Smooth muscle cell (in vitro differentiated cells): Measurements from ENCODE around the gene ABITRAM. TPM values are rescaled to one million over a fixed set of nuclear protein-coding genes. Genes with fewer than 3 reads are reported as not detected.

Experiments
- DNase-seq: peaks from one replicate; lab custom pipeline; 2025; ENCODE audit not compliant: unreplicated experiment; lab: John Stamatoyannopoulos, UW
- H2AFZ ChIP-seq: fragments of 200-600 bp; sonication (generic); 2 replicates; pipeline ENCODE4 v1.6.0; 2016; ENCODE audit warnings: antibody characterized with exemption, low read depth, mild to moderate bottlenecking
- H3F3A ChIP-seq: fragments of 200-600 bp; sonication (generic); 2 replicates; pipeline ENCODE4 v1.6.0; 2017; ENCODE audit warnings: antibody characterized with exemption, low read depth
- H3K27ac ChIP-seq: fragments of 200-600 bp; sonication (generic); 2 replicates; pipeline ENCODE4 v1.5.1; 2016; ENCODE audit warnings: low read depth, mild to moderate bottlenecking
- H3K27me3 ChIP-seq: fragments of 200-600 bp; sonication (generic); 2 replicates; pipeline ENCODE4 v1.6.1; 2016; ENCODE audit warnings: low read depth, mild to moderate bottlenecking
- H3K36me3 ChIP-seq: fragments of 200-600 bp; sonication (generic); 2 replicates; pipeline ENCODE4 v1.5.1; 2016; ENCODE audit warnings: low read depth
- H3K4me1 ChIP-seq: fragments of 200-600 bp; sonication (generic); 2 replicates; pipeline ENCODE4 v1.5.1; 2016; ENCODE audit warnings: low read depth
- H3K4me2 ChIP-seq: fragments of 200-600 bp; sonication (generic); 2 replicates; pipeline ENCODE4 v1.6.0; 2016; ENCODE audit warnings: mild to moderate bottlenecking
- H3K4me3 ChIP-seq: fragments of 200-600 bp; sonication (generic); 2 replicates; pipeline ENCODE4 v1.5.1; 2016; ENCODE audit warnings: mild to moderate bottlenecking
- H3K79me2 ChIP-seq: fragments of 200-600 bp; sonication (generic); 2 replicates; pipeline ENCODE4 v1.6.0; 2016; ENCODE audit warnings: low read depth, mild to moderate bottlenecking
- H3K9ac ChIP-seq: fragments of 200-600 bp; sonication (generic); 2 replicates; pipeline ENCODE4 v1.6.0; 2016; ENCODE audit warnings: low read depth
- H3K9me3 ChIP-seq: fragments of 200-600 bp; sonication (generic); replicated peaks from 2 replicates; pipeline ENCODE4 v1.5.1; 2016; ENCODE audit warnings: low read depth
- H4K20me1 ChIP-seq: fragments of 200-600 bp; sonication (generic); 2 replicates; pipeline ENCODE4 v1.6.0; 2016; ENCODE audit warnings: low read depth
- WGBS: methylation state at CpG from one replicate; pipeline ENCODE4 v1.1.7; 2016; ENCODE audit warnings: low lambda C conversion rate; 5-methylcytosine and 5-hydroxymethylcytosine counted together
- polyA plus RNA-seq: library from polyadenylated mRNA; unstranded; fragments of >200 nt; fragmentation: Nextera tagmentation; extraction: Ambion mirVana; gene quantifications from 2 replicates; pipeline ENCODE4 v1.2.1, GENCODE V29; 2016
- total RNA-seq: library from RNA; depleted of rRNA; stranded (reverse); fragments of >200 nt; gene quantifications from 2 replicates; pipeline ENCODE4 v1.2.3, GENCODE V29; 2014
- TF ChIP-seq, protein P1 (sequence below): fragments of 200-600 bp; sonication (generic); IDR thresholded peaks from 2 replicates; pipeline ENCODE4 v1.5.1; 2017; ENCODE audit warnings: borderline replicate concordance, mild to moderate bottlenecking, antibody characterized with exemption; ENCODE audit not compliant: insufficient read depth, poor library complexity, severe bottlenecking

Gene ABITRAM
- total and polyA plus RNA-seq, 2 experiments from 2014 or later: 15.6 to 21.9 TPM

DNA sequence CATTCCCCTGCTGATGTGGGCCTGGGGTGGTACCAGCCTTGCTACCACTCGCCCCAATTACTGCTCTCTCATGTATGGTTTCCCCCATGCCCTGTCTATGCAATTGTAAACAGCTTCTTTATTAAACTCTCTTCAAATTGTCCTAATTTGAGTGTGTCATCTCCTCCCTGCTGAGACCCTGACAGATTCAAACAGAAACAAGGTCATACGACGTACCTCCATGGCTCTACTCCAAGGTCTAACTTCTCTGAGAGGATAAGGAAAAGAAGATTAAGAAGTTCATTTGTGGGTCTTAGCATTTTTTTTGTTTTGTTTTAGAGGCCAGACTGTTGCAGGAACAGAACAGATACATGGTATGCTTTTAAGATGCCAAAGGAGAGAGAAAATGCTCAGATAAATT, 38.0 kb downstream of the ABITRAM start:
- Histone ChIP-seq H2AFZ (no peak overlapping the region), H3K27me3 (no peaks in the 10 kb centered on the region), H3K27ac (peak overlapping the region; percentile 35), H4K20me1 (no peaks in the 10 kb centered on the region), H3K9me3 (no peaks in the 10 kb centered on the region), H3K9ac (no peak overlapping the region), H3F3A (no peaks in the 10 kb centered on the region), H3K4me3 (no peak overlapping the region), H3K79me2 (no peaks in the 10 kb centered on the region), H3K4me2 (peak overlapping the region; percentile 49), H3K4me1 (no peaks in the 10 kb centered on the region), H3K36me3 (no peaks in the 10 kb centered on the region)
- 76% methylated on average over 3 of the region's 3 CpGs for WGBS
- no peak for DNase-seq
- TF ChIP-seq, protein P1, sequence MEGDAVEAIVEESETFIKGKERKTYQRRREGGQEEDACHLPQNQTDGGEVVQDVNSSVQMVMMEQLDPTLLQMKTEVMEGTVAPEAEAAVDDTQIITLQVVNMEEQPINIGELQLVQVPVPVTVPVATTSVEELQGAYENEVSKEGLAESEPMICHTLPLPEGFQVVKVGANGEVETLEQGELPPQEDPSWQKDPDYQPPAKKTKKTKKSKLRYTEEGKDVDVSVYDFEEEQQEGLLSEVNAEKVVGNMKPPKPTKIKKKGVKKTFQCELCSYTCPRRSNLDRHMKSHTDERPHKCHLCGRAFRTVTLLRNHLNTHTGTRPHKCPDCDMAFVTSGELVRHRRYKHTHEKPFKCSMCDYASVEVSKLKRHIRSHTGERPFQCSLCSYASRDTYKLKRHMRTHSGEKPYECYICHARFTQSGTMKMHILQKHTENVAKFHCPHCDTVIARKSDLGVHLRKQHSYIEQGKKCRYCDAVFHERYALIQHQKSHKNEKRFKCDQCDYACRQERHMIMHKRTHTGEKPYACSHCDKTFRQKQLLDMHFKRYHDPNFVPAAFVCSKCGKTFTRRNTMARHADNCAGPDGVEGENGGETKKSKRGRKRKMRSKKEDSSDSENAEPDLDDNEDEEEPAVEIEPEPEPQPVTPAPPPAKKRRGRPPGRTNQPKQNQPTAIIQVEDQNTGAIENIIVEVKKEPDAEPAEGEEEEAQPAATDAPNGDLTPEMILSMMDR: no peak

- H4K20me1 ChIP-seq: no peaks in the 10 kb centered on the region
- TF ChIP-seq, protein P1: no peak
- no peaks in the 10 kb centered on the region for H3K9me3 ChIP-seq
- DNase-seq: no peak
- H3K27me3 ChIP-seq: no peaks in the 10 kb centered on the region
- H3K4me1 ChIP-seq: no peaks in the 10 kb centered on the region
- no peaks in the 10 kb centered on the region for H3F3A ChIP-seq
- H3K27ac ChIP-seq: peak overlapping the region; percentile 35
- H3K9ac ChIP-seq: no peak overlapping the region
- H3K4me3 ChIP-seq: no peak overlapping the region
- 32% methylated on average over 2 of the region's 2 CpGs for WGBS
- H3K79me2 ChIP-seq: no peaks in the 10 kb centered on the region
- H2AFZ ChIP-seq: no peak overlapping the region
- H3K4me2 ChIP-seq: peak overlapping the region; percentile 49
- no peaks in the 10 kb centered on the region for H3K36me3 ChIP-seq
Observed at GRCh38 chr9:108972626-108973209, 38.5 kb downstream of the ABITRAM start.

DNA sequence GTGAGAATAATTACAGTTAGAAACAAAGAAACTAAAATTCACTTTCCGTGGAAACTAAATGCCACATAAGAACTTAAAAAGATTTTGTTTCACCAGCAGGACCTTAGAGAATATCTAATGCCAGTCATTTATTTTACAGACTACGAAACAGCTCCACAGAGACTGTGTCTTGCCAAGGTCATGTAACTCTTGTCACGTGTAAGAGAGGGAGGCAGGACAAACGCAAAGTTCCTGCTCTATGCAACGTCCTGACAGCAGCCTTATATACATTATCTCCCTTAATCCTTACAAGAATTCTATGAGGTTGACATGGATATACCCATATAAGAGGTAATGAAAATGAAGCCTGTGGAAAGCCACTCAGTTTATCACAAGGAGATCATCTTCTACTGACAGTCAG, 39.7 kb downstream of the ABITRAM start:
- H3K4me1 ChIP-seq: no peaks in the 10 kb centered on the region
- no peaks in the 10 kb centered on the region for H4K20me1 ChIP-seq
- no peaks in the 10 kb centered on the region for H3K9me3 ChIP-seq
- no peak for DNase-seq
- no peaks in the 10 kb centered on the region for H3K79me2 ChIP-seq
- no peak overlapping the region for H3K4me2 ChIP-seq
- H3K27ac ChIP-seq: no peak overlapping the region
- TF ChIP-seq, protein P1: no peak
- no peak overlapping the region for H3K9ac ChIP-seq
- H3K4me3 ChIP-seq: no peak overlapping the region
- peaks cover 7% of the 10 kb centered on the region for H3K36me3 ChIP-seq
- H3F3A ChIP-seq: no peaks in the 10 kb centered on the region
- no peak overlapping the region for H2AFZ ChIP-seq
- H3K27me3 ChIP-seq: no peaks in the 10 kb centered on the region
- 73% methylated on average over 5 of the region's 5 CpGs for WGBS

DNA sequence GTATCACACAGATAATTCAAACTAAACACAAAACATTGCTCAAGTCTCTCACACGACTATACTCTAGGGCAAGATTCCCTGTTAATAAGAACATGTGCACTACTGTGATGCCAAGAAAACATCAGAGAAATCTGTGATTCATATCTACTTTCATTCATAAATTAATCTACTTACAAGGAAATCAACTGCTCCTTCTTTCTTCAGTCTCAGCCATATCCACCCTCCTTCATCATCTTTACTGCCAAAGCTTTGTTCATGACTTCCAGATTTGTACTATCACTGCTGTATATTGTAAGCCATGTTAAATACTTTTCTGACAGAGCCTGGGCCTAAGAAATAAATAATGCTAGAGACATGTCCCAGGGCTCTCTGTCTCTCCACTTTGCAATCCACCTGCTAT, 44.0 kb downstream of the ABITRAM start:
- no peaks in the 10 kb centered on the region for H3K4me1 ChIP-seq
- TF ChIP-seq, protein P1: no peak
- 77% methylated on average over 1 of the region's 1 CpG for WGBS
- no peak overlapping the region for H3K9ac ChIP-seq
- peaks cover 7% of the 10 kb centered on the region for H3K36me3 ChIP-seq
- no peak overlapping the region for H3K27ac ChIP-seq
- DNase-seq: no peak
- no peak overlapping the region for H2AFZ ChIP-seq
- H3F3A ChIP-seq: no peaks in the 10 kb centered on the region
- H3K79me2 ChIP-seq: no peaks in the 10 kb centered on the region
- H4K20me1 ChIP-seq: no peaks in the 10 kb centered on the region
- H3K9me3 ChIP-seq: no peaks in the 10 kb centered on the region
- no peaks in the 10 kb centered on the region for H3K27me3 ChIP-seq
- no peak overlapping the region for H3K4me3 ChIP-seq
- H3K4me2 ChIP-seq: no peak overlapping the region
